ENCODE measurements around the gene GNG4.
"Not testable (repeated sequence)": the region's sequence is repeated elsewhere in the genome, so short reads cannot be mapped to it uniquely, and the experiment has no call there.

GNG4 gene

DNA sequence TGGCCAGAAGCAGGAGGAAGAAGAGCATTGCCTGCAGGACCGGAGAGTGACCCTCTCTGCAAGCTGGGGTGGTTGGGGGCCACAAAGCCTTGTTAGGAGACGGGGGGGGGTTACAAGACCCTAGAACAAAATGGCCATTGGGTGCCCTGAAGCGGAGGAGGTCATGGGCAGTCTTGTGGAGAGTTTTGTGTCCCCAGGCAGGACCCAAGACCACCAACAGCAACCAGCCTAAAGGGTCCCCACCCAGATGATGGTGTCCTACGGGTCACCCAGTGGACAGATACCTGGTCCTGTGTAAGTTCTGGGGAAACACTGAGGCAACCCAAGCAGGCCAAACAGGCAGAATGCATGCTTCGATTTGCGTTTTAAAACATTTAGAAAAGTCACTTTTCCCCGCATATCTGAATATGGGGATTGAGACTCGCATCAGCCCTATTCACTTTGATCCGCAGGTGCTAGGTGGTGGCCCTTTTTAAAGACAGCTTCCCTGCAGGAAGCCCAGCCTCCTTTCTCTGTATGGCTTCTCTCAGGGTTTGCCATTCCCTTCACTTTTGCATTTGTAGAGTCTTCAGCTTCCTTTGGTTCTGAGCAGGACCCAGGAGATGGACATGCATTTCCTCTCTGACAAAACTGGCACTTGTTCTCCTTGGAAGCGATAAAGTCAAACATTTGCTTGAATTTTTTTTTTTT is 21.1 kb downstream of the GNG4 start:
- DNase-seq (ENCODE audit: low read depth in 2 of 2, low spot score in 1 of 2) = no peak

DNA sequence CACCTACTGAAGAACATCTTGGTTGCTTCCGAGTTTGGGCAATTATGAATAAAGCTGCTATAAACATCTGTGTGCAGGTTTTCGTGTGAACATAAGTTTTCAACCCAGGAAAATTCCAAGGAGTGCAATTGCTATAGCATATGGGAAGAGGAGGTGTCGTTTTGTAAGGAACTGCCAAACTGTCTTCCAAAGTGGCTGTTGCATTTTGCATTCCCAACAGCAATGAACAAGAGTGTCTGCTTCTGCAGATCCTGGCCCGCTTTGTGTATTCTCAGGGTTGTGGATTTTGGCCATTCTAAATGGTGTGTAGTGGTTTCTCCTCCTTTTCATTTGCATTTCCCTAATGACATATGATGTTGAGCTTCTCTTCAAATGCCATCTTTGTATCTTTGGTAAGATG is 23.8 kb downstream of the GNG4 start:
- no peak for DNase-seq (ENCODE audit: low read depth in 2 of 2, low spot score in 1 of 2)

DNA sequence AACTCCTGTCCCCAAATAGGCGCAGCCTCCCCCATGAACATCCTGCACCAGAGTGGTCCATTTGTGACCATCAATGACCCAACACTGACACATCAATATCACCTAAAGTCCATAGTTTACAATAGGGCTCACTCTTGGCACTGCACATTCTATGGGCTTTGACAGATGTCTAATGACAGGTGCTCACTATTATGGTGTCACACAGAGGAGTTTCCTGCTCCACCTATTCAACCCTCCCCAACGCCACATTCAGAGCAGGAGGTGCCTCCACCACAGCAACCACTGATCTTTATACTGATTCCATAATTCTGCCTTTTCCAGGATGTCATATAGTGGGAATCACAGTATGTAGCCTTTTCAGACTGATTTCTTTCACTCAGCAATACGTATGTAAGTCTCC is 24.2 kb downstream of the GNG4 start:
- no peak for DNase-seq (ENCODE audit: low read depth in 2 of 2, low spot score in 1 of 2)

DNA sequence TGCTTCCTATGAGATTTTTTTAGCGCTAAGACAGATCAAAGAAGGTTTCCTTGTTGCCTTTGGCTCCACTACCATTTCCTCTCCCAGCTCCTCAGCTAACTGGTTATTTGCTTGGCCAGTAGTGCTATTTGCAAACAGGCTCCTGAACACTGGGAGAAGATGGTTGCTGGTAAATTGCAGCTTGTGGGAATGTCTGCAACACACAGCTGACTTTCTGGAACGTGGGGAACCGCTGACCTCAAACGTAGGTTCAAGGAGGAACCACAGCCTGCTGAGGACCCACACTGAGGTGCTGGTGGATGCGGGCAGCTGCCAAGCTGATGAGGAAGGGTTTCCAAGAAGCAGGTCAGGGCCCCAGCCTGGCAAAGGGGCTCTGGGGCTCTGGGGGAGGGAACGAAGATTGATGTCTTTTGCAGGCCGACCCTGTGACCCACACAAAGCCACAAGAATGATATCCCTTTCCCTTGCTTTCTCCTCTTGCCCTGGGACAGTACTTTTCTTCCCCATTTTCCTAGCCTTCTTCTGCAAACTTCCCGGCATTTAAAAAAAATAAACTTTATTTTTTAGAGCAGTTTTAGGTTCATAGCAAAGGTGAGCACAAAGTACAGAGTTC is 24.8 kb downstream of the GNG4 start:
- no peak for DNase-seq (ENCODE audit: low read depth in 2 of 2, low spot score in 1 of 2)

DNA sequence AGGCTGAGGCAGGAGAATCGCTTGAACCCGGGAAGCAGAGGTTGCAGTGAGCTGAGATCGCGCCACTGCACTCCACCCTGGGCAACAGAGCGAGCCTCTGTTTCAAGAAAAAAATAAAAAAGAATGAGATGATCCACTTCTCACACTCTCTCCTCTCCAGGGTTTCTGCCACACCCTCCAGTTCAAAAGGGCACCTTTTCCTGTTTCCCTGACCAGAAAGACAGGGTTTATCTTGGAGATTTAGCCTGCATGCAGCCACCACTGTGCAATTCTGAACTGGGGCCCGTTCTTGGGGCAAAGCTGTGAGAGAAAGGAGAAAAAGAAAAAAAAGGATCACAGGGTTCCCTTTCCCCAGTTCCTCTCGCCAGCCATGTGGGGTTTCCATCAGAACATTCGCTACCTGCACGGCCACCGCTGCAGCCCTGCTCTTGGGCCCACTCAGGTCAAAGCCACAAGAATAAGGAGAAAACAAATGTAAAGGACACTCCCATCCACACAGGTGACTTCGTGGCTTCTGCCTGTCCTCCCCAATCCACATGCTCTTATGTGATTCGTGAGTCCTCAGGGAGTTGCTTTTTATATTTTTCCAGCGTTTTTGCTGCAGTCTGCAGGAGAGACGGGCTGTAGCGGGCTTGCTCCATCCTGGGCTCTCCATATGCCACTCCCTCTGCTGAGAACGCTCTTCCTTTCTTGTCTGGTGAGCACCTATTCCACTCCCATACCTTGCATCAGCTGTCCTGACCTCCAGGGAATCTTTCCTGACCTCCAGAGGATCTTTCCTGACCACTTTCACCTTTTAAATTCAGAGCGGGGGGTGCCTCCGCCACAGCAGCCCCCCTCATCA is 26.4 kb downstream of the GNG4 start:
- no peak for DNase-seq (ENCODE audit: low read depth in 2 of 2, low spot score in 1 of 2)

DNA sequence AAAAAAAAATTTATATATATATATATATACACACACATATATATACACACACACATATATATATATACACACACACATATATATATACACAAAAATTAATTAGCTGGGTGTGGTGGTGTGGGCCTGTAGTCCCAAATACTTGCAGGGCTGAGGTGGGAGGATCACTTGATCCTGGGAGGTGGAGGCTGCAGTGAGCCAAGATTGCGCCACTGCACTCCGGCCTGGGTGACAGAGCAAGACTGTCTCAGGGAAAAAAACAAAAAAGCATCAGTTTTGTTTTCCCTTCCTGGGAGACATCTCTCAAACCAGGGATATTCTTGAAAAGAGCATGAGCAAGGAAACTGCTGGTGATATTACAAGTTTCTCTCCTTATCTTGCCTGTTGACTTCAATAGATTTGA is 30.4 kb downstream of the GNG4 start:
- DNase-seq (ENCODE audit: low read depth in 2 of 2, low spot score in 1 of 2) = not testable (repeated sequence)

DNA sequence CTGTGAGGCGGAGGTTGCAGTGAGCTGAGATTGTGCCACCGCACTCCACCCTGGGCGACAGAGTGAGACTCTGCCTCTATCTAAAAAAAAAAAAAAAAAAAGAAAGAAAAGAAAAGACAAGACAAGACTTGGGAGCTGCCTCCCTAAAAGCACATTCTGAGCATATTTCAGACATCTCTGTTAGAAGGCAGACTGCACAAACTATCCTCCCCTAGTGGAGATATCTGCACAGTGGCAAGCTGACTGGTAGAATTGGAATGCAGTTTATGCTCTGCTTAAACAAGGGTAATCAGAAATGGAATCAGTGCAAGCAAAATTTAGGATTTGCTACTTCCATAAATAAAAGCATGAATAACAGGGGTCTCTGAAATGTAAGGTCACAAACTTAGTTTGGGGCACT is 31.8 kb downstream of the GNG4 start:
- no peak for DNase-seq (ENCODE audit: low read depth in 2 of 2, low spot score in 1 of 2)

DNA sequence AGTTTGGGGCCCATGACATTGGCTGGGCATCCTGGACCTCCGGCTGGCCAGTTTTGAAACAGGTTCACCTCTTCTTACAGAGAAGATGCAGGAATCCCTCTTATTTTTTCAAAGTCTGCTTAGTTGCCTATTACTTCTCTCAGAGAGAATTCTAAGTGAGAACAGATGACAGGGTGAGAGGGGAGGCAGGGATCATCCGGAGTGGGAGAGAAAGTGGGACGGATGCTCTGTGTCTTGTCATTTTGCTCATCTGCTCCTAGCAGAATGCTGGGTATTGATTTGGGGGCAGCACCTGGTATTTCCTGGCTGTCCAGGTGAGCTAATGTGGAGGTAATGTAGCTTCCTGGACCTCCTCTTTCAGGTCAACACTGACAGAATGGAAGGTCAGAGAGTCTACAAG is 32.4 kb downstream of the GNG4 start:
- DNase-seq (ENCODE audit: low read depth in 2 of 2, low spot score in 1 of 2) = no peak

DNA sequence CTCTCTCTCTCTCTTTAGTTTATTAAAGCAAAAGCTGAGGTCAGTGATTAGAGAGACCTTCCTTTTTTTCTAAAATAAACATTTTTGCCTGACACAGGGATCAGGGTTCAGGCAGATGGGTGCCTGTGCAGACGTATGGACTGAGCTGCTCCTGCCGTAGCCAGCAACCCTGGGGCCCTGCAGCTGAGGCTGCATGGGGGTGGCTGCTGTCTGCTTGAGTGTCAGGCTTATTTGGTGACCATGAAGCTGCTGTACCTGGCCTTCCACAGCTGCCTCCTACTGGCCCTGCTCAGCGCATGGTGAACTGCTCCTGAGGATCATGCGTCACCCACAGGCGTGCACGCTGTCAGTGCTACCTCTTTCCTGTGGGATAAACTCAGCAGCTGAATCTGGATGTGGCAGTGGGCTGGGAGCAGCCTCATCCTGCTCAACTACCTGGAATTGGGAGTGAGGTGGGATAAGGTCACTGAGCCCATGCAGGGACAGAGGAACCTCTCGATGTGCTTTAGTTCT is 35.1 kb downstream of the GNG4 start:
- no peak for DNase-seq (ENCODE audit: low read depth in 2 of 2, low spot score in 1 of 2)

DNA sequence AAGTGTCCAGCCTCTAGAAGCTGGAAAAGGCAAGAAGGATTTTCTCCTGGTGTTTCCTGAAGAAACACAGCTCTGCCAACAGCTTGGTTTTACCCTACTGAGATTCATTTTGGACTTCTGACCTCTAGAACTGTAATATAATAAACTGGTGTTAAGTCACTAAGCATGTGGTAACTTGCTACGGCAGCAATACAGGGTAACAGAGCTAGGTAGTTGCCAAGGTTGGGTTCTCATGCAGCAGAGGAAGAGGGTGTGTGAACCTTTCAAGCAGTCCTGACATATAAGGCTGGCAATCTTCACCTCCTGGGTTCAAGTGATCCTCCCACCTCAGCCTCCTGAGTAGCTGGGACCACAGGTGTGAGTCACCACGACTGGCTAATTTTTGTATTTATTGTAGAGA is 36.0 kb downstream of the GNG4 start:
- DNase-seq (ENCODE audit: low read depth in 2 of 2, low spot score in 1 of 2) = no peak

DNA sequence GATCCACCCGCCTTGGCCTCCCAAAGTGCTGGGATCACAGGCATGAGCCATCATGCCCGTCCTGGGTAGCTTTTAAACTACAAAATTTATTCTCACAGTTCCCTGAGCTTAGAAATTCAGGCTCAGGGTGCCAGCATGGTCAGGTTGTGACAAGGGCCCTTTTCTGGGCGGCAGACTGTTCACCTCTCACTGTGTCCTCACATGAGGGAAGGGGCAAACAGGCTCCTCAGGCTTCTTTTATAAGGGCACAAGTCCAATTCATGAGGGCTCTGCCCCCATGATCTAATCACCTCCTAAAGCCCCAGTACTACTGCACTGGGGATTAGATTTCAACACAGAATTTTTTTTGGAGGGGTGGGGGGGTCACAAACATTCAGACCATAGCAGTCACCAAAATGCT is 36.8 kb downstream of the GNG4 start:
- no peak for DNase-seq (ENCODE audit: low read depth in 2 of 2, low spot score in 1 of 2)

DNA sequence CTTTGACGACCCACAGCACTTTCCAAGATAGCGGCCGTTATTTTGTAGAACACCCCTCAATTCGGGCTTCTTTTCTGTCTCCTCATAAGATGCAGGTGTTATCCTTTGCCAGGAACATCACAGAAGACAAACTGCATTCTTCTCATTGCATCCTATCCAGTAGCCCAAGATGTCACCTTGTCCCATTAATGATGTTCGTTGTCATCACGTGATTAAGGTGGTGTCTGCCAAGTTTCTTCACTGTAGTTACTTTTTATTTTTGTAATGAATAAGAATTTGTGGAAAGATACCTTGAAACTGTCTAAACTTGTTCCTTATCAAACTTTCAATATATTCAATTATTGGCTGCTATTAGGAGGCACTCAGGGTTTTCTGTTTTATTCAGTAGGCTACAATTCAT is 39.4 kb downstream of the GNG4 start:
- DNase-seq (ENCODE audit: low read depth in 2 of 2, low spot score in 1 of 2) = no peak

DNA sequence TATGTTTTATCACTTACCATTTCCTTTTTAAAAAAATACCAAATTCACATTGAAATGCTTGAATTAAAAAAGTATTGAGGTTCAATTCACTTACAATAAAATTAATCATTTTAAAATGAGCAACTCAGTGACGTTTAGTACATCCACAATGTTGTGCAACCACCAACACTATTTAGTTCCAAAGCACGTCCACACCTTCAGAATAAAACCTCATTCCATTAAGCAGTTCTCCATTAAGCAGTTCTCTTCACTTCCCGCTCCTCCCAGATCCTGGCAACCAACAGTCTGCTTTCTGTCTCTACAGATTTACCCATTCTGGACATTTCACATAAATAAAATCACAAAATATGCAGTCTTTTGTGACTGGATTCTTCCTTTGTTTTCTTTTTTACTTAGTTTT is 41.3 kb downstream of the GNG4 start:
- no peak for DNase-seq (ENCODE audit: low read depth in 2 of 2, low spot score in 1 of 2)

DNA sequence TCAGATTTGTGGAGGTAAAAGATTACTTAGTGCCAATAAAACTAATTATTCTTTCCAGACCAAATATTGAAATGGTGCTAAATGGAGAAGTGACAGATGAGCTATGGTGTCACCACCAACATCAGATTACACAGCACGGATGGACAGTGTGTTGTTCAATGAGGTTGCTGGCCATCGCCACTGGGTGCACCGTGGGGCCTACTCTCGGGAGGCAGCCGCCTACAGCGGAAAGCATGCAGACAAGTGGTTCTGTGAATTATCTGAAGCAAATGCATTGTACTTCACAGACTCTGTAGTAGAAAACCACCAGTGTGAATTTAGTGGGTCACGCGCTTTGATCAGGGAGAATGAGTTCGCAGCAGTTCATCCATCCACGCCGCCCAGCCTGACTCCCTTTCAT is 42.3 kb downstream of the GNG4 start:
- no peak for DNase-seq (ENCODE audit: low read depth in 2 of 2, low spot score in 1 of 2)

DNA sequence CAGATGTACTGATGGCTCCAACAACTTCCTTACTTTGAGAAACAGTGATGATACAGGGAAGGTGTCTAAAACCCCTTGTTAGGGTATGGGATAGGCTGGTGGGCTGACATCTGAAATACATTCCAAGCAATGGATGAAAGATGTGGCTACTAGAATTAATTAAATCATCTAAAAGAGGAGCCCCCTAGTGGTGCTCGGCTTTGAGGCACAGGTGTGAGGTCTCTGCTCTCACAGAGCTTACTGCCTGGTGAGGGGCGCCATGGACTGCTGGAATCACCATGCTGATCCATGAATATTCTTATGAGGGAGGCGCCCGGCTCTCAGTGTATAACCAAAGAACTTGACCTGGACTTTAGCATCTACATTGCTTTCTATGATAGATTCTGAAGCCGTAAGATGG is 48.5 kb downstream of the GNG4 start:
- no peak for DNase-seq (ENCODE audit: low read depth in 2 of 2, low spot score in 1 of 2)

DNA sequence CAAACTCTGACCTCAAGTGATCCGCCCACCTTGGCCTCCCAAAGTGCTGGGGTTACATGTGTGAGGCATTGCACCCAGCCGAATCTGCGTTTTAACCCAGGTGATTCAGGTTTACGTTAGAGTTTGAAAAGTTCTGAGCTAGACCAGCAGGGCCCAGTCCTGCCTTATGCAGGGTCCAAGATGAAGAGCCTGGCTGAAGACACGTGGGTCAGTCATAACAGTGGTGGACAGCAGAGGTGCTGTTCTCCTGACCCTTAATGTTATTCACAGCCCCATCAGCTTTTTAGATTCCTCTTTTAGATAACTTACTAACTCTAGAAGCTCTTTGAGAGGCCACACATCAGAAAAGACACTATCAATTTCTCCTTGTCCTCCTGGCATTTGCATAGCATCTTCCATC is 50.0 kb downstream of the GNG4 start:
- no peak for DNase-seq (ENCODE audit: low read depth in 2 of 2, low spot score in 1 of 2)

DNA sequence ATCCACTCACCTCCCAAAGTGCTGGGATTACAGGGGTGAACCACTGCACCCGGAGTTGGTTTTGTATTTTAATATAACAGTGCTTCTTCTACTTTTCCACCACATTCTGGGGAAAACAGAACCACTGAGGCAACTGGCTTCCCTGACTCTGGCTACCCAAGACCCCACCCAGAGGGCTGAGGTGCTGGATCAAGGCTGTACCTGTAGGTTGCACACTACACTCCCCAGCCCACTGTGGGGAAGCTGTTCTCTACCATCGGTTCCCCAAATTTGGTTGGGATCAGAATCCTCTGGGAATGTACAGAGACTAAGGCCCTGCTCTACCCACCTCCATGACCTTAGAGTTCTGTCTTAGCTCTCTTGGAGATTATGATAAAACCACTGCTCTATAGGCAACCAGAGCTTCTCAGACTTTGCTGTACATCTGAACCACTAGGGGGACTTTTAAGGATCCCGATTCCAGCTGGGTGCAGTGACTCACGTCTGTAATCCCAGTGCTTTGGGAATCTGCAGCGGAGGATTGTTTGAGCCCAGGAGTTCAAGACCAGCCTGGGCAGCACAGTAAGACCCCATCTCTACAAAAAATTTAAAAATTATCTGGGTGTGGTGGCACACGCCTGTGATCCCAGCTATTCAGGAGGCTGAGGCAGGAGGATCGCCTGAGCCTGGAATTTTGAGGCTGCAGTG is 51.6 kb downstream of the GNG4 start:
- DNase-seq (ENCODE audit: low read depth in 2 of 2, low spot score in 1 of 2) = no peak

DNA sequence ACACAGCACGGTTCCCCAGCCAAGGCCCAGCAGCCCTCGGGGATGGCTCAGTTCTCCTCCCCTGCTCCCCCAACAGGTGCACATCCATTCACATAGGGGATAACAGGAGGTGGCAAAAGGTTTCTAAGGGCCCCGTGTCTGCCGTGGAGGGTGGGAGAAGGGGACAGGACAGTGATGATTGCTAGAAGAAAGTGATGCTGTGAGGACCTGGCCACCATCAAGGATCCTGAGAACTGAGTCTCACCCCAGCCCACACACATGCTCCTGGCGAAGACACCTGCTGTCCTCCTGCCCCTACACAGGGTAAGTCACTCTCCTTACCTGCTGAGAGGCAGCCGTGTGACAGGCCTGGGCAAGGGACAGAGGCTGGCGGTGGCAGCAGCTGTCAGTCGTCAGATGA is 54.5 kb downstream of the GNG4 start:
- DNase-seq (ENCODE audit: low read depth in 2 of 2, low spot score in 1 of 2) = no peak

DNA sequence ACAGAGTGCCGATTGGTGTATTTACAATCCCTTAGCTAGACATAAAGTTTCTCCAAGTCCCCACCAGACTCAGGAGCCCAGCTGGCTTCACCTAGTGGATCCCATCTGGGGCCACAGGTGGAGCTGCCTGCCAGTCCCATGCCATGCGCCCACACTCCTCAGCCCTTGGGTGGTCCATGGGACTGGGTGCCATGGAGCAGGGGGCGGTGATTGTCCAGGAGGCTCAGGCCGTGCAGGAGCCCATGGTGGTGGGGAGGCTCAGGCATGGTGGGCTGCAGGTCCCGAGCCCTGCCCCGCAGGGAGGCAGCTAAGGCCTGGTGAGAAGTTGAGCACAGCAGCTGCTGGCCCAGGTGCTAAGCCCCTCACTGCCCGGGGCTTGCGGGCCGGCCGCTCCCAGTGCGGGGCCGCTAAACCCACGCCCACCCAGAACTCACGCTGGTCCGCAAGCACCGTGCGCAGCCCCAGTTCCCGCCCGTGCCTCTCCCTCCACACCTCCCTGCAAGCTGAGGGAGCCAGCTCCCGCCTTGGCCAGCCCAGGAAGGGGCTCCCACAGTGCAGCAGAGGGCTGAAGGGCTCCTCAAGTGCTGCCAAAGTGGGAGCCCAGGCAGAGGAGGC is 55.2 kb downstream of the GNG4 start:
- not testable (repeated sequence) for DNase-seq (ENCODE audit: low read depth in 2 of 2, low spot score in 1 of 2)

DNA sequence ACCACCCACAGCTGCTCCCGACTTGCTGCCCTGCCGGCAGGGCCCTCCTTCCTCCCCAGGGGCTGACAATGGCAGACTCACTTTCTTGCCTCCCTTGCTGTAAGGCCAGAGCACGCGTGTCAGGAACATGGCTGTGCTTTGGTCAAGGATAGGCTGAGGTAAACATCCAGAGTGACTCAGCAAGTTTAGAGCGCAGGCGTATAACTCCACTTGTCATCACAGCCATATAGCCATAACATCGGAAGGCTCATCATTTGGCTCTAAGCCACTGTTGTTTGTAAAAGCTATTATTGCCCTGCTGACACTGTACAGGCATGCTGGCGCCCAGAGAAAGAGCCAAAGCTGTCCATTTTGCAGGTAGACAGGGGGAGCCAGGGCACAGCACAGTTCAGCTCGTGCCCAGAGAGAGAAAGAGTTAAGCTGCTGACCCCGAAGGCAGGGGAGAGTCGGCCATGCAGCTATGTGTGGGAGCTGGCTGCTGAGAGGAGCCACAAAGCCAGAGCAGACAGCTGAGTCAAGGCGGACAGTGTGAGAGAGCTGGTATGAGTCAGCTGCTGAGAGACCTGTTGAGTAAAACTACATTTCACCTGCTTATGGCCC is 60.6 kb downstream of the GNG4 start:
- DNase-seq (ENCODE audit: low read depth in 2 of 2, low spot score in 1 of 2) = no peak

DNA sequence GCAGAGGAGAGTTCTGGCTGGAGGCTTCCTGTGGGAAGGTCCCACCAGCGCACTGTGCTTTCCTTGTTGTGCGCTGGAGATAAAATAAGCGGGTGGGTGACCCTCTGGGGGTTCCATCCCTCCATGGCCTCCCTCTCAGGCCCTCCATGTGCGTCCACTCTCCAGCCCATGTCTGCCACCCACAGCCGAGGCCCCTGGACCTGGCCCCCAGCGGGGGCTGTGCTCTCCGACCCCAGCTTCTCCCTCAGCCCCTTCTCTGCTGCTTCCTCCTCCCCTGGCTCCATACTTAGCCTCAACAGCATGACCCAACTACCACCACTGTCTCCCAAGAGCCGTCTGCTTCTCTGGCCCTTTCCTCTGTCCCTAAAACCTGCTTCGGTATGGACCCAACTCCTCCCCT is 61.4 kb downstream of the GNG4 start:
- DNase-seq (ENCODE audit: low read depth in 2 of 2, low spot score in 1 of 2) = no peak
